Mammary epithelial cell (primary cell): ENCODE results near the gene CNTN4.

Source experiments
- EZH2 ChIP-seq: IDR thresholded peaks from 2 replicates; pipeline ENCODE4 v1.6.1; 2012; ENCODE audit warnings: low read length, inconsistent platforms, borderline replicate concordance
- TF ChIP-seq, protein P1 (sequence below), 2 donors: IDR thresholded peaks in 1 of 2; conservative IDR thresholded peaks in 1 of 2; 2 replicates each; pipeline ENCODE4 v1.5.1; 2011 to 2012; ENCODE audit warnings: inconsistent platforms in 2 of 2, low read length in 2 of 2, mild to moderate bottlenecking in 2 of 2, control low read depth in 1 of 2, low read depth in 1 of 2; ENCODE audit not compliant: insufficient read depth in 1 of 2; ENCODE audit errors: extremely low read depth in 1 of 2

GRCh38 chr3:2246873-2247648 is 148.4 kb downstream of the CNTN4 start:
- TF ChIP-seq, protein P1, sequence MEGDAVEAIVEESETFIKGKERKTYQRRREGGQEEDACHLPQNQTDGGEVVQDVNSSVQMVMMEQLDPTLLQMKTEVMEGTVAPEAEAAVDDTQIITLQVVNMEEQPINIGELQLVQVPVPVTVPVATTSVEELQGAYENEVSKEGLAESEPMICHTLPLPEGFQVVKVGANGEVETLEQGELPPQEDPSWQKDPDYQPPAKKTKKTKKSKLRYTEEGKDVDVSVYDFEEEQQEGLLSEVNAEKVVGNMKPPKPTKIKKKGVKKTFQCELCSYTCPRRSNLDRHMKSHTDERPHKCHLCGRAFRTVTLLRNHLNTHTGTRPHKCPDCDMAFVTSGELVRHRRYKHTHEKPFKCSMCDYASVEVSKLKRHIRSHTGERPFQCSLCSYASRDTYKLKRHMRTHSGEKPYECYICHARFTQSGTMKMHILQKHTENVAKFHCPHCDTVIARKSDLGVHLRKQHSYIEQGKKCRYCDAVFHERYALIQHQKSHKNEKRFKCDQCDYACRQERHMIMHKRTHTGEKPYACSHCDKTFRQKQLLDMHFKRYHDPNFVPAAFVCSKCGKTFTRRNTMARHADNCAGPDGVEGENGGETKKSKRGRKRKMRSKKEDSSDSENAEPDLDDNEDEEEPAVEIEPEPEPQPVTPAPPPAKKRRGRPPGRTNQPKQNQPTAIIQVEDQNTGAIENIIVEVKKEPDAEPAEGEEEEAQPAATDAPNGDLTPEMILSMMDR (conservative IDR thresholded peaks at IDR 0.05 in 1 of 2, IDR thresholded peaks at IDR 0.05 in 1 of 2; ENCODE audit: extremely low read depth in 1 of 2, insufficient read depth in 1 of 2, low read depth in 1 of 2, low read length in 2 of 2): no peak
- no peak for TF ChIP-seq EZH2
